NCI-H1105 treated with DMSO at 0.1 percent for 48 hours (cell line): Measurements from ENCODE around the gene GSAP.

Experiments
- DNase-seq: peaks from one replicate; lab custom pipeline; 2025; lab: John Stamatoyannopoulos, UW

Gene GSAP

DNA sequence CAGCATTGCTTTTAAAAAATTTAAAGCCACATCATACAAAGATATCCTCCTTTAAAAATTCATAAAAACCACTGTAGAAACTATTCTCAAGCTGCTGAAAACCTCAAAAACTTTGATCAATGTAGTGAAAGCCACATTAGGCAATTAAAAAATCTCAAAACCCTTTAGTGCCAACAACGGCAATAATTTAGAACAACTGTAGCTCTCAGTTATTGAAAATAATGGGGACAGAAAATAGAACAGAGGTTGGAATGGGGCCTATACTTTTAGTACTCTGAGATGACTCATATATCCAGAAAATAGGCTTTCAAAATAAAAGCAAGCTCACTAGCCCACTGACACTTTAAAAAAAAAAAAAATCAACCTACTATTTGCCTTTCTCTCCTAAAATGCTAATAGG, 87.5 kb downstream of the GSAP start:
- DNase-seq: no peak

DNA sequence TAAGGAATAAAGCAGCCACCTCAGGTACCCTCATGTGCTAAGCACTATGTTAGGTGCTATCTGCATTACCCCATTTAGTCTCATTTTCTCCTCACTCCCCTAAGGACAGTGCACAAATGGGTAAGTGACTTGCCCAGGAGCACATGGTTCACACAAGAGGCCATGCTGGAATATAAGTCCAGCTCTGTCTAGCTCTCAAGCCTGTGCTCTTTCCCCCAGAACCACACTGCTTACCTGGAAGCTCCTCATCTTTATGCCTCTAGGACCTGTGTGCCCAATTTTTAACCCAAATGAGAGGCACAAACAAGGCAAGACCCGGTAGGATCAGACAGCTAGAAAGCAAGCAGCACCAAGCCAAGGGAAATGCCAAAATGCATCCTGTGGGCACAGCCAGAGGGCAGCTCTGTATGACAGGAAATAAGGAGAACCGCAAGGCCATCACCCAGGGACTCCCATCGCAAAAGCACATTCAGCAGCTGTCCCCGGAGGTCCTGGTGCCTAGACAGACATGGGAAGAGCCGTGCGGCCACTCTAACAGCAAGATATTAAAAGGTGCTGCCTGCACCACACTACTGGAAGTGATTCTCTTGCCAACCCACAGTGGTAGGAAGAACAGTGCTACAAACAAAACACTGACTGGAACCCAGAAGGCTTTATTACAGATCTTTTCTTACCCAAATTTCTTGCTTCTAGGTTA, 88.1 kb downstream of the GSAP start:
- no peak for DNase-seq

DNA sequence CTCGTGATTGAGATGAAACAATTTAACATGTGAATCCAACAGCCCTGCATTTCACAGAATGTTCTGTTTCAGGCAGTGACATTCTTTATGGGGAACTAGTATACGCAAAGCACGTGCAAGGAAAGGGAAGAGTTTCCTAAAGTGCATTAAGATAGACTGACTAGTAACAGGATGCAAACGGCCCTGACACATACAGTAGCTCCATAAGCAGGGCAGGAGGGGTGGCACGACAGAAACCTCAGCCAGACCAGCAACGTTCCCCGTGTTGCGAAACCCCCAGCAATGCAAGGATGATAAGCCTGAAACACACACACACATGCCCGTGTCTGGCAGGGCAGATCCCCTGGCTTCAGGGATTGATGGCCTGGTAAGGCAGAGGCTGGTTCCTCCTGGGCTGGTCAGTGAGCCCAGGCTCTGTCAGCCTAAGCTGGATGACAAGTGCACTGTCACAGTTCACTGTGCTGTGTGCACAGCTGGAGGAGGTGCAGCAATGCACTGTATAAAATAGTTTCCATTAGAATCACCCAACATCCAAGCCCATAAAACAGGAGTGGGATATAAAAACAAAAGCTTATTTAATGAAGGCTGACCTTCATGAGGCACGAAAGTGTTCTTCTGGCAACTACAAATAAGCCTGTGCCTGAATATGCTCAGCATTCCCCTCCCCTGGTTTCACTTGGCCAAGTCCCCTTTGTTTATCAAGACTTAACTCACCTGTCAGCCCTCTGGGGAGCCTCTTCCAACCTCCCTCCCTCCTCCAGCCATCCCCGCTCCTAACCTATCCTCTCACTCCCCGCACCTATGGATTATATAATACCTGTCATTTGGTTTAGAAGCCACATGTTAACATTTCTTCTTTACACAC, 88.8 kb downstream of the GSAP start:
- DNase-seq: no peak

DNA sequence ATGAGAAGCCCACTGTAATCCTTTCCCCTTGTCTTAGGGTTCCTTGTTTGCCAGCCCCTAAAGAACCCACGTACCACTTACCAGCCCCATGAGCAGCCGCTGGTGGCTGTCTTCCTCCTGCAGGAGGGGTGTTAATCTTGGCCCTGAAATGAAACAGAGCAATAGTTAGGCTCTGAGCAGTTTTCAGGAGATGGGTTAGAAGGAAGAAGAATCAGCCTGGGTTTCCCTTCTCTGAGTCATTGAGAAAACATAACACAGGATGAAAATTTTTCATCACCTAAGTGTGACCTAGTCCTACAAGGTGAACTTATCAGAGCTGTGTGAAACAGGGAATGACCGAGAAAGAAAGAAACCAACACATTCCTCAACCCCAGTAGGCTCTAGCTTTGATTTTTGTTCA, 90.0 kb downstream of the GSAP start:
- DNase-seq: no peak

DNA sequence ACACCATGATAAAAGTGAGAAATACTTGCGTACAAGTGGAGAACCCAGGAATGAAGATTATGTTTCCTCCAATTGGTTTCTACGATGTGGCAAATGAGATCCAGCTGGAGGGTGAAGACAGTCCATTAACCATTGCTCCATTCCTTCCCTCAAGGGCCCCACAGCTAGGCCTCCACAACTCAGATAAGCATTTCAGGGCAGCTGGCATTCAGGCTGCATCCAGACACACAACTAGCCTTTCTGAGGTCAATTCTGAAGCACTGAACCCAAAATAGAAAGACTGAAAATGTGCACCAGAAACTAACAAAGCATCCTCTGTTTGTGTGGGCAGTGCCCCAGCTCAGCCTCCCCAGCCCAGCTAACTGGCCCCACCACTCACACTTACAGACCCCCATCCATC, 94.8 kb downstream of the GSAP start:
- DNase-seq: no peak

DNA sequence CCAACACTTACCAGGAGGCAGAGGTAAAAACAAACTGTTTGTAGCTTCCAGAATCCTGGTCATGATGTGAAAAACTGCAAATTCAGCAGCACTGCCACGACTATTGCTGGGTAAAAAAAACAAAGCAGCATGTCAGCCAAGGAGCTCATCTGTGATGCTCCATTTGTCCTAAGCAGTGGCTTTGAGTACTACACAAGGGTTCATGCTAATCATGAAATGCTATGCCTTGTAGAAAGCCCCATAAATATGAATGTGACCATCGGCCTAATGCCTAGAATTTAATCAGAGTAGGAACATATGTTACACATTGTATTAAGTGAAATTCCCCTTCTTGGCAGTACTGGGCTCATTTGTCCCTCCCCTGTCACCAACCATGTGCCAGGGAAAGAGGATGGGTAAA, 95.4 kb downstream of the GSAP start:
- DNase-seq: no peak

DNA sequence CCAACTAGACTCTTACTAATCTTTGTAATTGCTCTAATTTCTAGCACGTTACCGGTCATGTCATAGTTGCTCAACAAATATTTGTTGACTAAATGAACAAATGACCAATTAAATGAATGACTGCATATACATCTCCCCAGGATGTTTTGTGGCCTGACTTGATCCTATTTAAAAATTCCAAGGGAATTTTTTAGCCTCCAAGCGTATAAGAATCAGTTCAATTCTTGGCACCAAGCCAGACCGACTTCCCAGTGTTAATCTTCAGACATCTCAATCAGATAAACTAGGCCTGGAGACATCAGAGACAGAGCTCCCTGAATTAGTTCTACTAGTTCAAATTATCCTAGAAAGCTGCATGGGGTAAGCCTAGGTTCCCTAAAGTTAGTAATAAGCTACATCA, 96.0 kb downstream of the GSAP start:
- no peak for DNase-seq

DNA sequence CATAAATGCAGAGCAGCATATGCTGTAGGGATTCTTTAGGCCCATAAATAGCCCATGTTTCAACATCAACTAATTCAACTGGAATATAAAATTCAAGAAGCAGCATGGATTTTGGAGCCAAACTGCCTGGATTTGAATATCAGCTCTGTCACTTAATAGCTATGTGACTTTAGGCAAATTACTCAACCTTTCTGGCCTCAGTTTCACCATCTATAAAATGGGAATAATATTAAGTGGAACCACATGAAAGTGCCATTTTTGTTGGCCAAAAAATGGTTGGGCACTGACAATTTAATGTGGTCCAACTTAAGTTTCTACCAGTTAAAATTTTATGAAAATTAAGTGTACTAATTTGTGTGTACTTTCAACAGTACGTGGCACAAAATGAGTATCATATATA, 98.1 kb downstream of the GSAP start:
- DNase-seq: no peak

DNA sequence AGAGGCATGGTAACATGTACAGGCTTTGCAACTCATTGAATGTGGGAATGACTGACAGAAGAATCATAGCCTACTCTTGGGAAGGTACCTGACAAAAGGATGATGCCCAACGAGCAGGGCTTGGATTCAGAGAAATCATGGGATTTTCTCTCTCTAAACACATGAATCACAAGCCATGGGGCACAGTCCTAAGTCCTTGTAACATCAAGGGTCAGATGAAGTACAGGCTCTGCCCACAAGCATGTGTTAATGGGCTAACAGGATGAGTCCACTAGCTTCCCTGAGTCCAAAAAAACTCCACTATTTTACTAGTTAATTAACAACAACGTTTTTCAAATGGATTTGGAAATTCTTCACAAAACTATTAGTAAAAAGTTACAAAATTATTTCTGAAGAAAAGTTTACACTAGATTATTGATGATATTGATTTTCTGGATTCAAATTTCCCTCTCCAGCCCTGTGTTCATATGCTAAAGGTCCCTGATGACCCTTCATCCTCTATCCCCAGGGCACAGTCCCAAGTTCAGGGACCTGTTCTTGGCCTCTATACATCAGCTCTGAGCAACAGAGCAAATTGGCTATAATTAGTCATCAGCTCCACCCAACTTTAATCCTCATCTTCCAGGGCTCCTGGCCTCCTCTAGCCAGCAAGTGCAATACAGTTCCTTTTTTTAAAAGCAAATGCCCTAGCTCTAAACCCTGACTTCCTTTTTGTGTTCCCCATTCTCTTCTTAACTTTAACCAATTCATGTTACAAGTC, 99.8 kb downstream of the GSAP start:
- no peak for DNase-seq

DNA sequence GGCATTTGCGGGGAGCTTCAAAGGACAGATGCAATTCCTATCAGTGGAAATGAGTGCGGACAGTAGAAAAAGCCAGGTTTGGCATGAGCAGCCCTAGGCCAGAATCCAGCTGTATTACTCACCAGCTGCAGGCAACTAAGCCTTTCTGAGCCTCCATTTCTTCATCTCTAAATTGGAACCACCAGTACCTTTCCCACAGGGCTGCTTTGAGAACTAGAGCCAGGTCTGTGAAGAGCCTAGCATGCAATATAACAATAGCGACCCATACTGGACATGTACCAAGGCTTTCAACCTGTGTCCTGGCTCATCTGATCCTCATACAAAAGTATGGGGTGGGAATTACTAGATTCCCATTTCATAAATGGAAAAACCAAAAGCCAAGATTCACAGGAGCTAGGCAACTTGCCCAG, 101.0 kb downstream of the GSAP start:
- peak; percentile 30 for DNase-seq

DNA sequence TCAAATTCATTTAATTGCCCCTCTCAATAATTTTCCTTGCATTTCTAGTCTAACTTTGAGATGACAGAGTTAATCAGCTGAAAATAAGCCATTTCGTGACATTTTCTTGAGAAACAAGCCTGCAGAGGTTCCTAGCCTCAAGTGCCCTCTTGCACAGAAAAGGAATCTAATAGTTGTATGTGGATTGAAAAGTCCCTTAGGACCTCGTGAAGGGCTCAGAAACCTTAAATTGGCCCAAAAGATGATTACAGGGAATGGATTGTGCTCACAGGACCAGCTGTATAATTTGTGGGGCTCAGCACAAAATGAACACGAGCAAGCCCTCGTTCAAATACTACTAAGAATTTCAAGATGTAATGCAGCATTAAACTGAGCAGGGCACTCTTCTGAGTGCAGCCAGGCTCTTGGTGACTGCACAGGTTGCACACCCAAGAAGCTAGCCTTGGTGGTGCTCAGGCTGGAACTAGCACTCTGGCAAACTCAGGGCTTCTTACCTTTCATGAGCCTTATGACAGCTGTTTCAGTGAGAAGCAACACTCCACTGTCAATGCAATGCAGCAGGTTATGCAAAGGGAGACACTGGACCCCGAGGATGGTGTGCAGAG, 102.2 kb downstream of the GSAP start:
- DNase-seq: no peak

DNA sequence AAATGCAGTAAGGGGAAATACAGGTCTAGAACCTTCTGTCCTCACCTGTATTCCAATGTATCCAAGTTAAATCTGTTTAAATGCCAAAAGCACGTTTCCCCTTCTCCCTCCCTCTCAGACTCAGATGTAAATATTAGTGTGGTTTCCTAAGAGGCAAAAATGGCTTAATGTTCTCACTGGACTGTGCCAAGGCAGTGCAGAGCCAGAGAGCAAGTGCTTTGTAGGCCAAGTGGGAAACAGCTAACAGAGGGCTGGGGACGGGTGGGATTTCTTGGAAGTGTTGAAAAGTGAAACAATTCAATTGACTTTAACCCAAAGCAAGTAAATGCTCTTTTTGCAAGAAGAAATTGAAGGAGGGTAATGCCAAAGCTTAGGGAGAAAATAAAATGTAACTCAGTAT, 103.1 kb downstream of the GSAP start:
- no peak for DNase-seq

DNA sequence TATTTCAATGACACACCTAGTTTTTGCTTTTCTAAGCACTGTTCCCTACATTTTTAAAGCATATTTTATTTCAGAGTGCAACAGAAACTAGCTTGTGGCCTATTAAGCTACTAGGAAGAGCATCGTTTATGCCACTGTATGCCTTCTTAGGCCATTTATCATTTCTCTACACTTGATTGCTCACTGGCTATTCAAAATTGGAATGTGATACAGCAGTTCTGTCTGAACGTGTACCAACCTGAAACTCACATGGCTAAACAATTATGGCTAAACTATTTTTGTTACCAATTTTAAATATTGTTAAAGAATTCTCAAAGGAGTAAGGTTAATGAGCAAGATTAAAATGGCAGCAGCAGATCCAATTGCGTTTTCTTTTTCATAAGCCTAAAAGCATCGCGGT, 105.2 kb downstream of the GSAP start:
- peak; percentile 50 for DNase-seq

DNA sequence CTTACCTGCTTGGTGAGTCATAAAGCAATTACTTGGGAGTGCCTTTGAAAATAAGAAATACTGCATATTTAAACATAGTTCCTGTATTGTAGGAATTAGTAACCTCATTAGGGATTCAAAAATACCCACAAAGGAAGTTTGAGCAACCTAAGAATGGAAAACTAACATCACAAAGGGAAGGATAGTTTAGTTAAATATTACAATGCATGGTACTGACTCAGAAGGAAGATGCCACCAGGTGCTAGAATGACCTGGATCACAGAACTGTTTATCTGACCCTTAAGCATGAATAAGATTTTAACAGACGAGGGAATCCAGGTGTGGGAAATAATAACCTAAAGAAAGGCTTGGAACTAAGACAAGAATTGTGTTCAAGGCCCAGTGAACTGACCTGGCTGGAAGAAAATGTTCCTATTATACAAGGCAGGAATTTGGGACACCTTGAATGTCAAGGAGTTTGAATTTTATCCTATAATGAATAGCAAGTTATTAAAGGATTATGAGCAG, 106.4 kb downstream of the GSAP start:
- no peak for DNase-seq

DNA sequence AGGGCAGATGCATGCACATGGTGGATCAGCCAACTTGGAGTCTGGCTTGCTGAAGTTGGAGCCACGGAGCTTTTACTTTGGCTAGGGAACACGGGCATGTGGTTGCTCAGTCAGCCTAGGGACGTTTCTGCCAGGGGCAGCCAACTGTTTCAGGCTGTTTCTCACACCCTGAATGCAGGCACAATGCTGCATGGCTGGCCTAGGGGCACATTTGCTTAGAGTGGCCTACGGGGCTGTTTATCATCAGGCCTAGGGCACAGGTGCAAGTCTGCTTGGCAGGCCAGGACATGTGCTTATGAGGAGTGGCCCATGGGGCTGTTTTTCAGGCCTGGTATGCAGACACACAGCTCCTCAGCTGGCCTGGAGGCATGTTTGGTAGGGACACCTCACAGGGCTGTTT, 107.4 kb downstream of the GSAP start:
- no peak for DNase-seq

DNA sequence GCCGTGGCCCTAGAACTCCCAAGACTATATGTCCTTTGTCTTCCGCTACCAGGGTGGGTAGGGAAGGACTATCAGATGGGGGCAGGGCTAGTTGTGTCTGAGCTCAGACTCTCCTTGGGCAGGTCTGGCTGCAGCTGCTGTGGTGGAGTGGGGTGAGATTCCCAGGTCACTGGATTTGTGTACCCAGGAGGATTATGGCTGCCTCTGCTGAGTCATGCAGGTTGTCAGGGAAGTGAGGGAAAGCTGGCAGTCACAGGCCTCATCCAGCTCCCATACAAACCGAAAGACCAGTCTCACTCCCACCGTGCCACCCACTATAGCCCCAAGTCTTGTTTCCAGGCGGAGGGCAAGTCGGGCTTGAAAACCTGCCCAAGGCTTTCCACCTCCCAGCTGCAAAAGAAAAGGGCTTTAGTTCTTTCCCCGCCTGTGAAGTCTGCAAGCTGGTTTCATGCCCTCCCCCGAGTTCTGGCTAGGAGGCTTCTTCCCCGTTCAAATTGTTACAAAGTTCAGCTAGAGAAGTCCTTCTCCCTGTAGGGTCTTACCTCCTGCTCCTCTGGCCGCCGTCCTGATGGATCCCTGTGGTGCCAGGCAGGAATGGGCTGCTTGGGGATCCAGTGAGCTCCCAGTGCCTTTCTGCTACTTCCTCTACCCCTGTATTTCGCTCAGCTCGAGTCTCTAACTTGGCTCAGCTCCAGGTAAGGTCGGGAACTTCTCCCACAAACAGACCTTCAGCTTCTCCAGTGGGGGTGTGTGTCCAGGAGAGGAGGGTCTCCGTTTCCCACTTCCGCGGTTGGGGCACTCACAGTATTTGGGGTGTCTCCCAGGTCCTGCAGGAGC, 109.7 kb downstream of the GSAP start:
- DNase-seq: no peak

DNA sequence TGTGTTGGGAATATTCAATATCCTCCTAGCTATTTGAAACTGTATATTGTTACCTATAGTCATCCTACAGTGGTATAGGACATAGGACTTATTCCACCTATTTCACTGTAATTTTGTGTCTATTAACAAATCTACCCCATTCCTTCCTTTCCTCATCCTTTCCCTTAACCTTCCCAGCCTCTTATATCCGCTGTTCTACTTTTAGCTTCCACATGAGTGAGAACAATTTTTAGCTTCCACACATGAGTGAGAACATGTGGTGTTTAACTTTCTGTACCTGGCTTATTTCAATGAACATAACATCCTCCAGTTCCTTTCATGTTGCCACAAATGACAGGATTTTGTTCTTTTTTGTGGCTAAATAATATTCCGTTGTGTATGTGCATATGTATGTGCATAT, 120.6 kb downstream of the GSAP start:
- no peak for DNase-seq

DNA sequence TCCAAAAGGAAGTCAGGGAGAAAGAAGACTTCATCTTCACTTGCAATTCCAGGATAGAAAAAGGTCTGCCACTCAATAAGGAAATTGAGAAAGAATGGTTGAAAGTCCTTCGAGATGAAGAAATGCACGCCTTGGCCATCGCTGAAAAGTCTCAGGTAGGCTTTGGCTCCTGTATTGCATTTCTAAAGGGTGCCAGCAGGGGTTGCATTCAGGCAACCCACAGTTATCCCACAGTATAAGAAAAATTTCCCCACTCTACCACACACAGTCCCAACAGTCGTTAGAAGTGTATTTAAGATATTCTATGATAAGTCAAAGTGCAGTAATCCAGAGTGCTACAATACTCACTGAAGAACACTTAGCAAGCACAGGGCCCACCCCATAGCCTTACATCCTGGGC, 123.1 kb downstream of the GSAP start:
- DNase-seq: no peak

DNA sequence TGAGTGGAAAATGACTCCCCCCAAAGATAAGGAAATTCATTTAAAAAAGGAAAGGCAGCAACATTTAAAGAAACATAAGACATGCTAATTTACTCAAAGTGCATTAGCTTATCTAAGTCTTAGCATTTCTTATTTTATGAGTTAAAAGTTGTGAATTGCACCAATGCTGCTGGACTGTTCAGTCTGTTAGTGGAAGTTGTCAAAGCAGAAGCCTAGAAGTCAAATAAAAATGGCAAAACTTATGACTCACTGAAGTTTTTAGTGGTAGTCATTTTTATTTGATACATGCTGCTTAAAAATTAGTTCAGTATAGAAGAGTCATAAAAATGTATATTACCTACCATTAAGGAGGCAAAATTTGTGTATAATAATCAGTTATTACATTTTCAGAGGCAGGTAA, 125.7 kb downstream of the GSAP start:
- DNase-seq: no peak

DNA sequence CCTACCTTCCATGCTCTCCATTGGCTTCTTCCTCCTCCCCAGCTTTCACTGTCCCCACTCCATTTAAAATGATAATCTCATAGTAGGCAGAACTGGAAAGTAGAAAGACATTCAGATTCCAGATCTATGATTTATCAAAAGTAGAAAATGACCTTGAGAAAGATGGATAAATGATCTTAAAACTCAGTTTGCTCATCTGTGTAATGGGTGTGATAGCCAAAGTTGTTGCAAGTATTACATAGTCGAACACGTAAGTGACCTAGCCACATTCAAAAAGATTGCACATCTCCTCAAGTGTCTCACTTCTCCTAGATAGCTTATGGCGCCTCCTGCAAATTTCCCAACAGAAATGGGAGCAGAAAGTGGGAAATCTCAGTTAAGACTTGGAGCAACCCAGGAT, 126.8 kb downstream of the GSAP start:
- no peak for DNase-seq

DNA sequence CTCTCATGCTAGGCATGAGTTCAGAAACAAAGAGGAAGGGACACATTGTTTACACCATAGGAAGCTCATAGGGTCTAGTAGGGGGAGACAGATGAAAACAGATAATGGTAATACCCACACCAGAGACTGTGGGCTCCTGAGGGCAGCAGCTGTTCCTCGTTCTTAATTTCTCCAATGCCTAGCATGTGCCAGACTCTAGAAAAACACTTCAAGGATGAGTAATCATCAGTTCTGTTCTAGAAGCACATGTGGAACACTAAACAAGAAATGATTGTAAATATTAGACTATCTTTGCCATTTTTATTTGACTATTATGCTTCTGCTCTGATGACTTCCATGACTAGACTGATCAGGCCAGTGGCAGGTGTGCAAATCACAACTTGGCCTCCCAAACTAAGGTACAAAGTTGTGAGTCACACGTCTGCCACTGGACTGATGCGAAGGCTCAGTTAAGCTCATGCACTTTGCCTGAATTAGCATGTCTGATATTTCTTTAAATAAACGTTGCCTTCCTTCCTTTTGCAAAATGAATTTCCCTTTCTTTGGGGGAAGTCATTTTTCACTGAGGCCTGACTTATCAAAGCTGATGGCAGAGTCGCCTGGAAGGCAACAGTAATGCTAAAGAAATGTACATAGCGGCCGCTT, 127.4 kb downstream of the GSAP start:
- no peak for DNase-seq
